Vagina (tissue), 2 donors: ENCODE measurements around the gene LASP1NB.

ENCODE experiments used
- DNase-seq, 2 donors: peaks; one replicate each; pipeline ENCODE4 v3.0.0-alpha.2; 2017; ENCODE audit errors: extremely low spot score in 2 of 2
- H3K27ac ChIP-seq: fragments of 200-600 bp; sonication (generic); one replicate; pipeline ENCODE4 v1.5.1; 2019
- H3K27me3 ChIP-seq: fragments of 200-600 bp; sonication (generic); one replicate; pipeline ENCODE4 v1.5.1; 2019
- H3K36me3 ChIP-seq, 2 donors: fragments of 200-600 bp; sonication (generic); one replicate each; pipeline ENCODE4 v1.5.1; 2017 to 2019
- H3K4me1 ChIP-seq: fragments of 200-600 bp; sonication (generic); one replicate; pipeline ENCODE4 v1.5.1; 2019
- H3K4me3 ChIP-seq, 2 donors: fragments of 200-600 bp; sonication (generic); 1 replicate in 1 of 2; 2 replicates in 1 of 2; pipeline ENCODE4 v1.5.1; 2016 to 2019
- H3K9me3 ChIP-seq: fragments of 200-600 bp; sonication (generic); one replicate; pipeline ENCODE4 v1.5.1; 2019
- CTCF ChIP-seq, 3 experiments: fragments of 450-650 bp in 2 of 3; fragments of 200-600 bp in 1 of 3; sonication (generic) in 1 of 3; IDR thresholded peaks; one replicate each; pipeline ENCODE4 v1.5.1; 2017 to 2019; ENCODE audit warnings: antibody characterized with exemption in 3 of 3, mild to moderate bottlenecking in 2 of 3, moderate library complexity in 2 of 3
- POLR2A ChIP-seq, 2 donors: fragments of 450-650 bp; IDR thresholded peaks; one replicate each; pipeline ENCODE4 v1.6.1; 2017; ENCODE audit warnings: antibody characterized with exemption in 2 of 2, mild to moderate bottlenecking in 2 of 2, moderate library complexity in 2 of 2
- POLR2AphosphoS5 ChIP-seq, 2 donors: sonication (generic); formaldehyde crosslinking; IDR thresholded peaks; one replicate each; pipeline ENCODE4 v1.9.0; 2017; ENCODE audit warnings: antibody characterized with exemption in 2 of 2, mild to moderate bottlenecking in 2 of 2, low read depth in 1 of 2; ENCODE audit not compliant: insufficient read depth in 1 of 2
- intact Hi-C: fragments of 100-400 bp; cut with DNase I; formaldehyde crosslinking; loops from one replicate; pipeline ENCODE4 v1.15.1; 2023

LASP1NB gene

DNA sequence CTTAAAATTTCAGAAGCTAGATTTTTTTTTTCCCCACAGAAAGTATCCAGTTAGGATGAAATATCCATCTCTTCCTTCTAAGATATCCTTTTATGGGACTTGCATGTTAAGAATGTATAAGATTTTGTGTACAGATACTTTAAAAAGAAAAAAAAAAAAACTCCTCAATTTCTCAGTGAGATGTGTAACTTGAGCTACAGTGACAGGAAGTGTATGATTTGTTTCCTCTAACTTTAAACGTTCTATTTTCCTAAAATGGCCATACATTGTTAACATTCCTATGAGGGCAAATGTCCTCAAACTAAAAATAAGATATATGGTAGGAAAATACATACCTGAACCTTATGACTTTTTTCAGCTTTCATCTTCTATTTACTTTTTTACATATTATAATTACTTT lies 32.9 kb downstream of the LASP1NB start:
- intact Hi-C loops = no loop called here
- no peak for TF ChIP-seq POLR2A (IDR thresholded peaks at IDR 0.05)
- no peak for TF ChIP-seq POLR2AphosphoS5 (IDR thresholded peaks at IDR 0.05; ENCODE audit: insufficient read depth in 1 of 2, low read depth in 1 of 2)
- no peak for TF ChIP-seq CTCF (IDR thresholded peaks at IDR 0.05)
- no peaks in the 10 kb centered on the region for H3K27me3 ChIP-seq

DNA sequence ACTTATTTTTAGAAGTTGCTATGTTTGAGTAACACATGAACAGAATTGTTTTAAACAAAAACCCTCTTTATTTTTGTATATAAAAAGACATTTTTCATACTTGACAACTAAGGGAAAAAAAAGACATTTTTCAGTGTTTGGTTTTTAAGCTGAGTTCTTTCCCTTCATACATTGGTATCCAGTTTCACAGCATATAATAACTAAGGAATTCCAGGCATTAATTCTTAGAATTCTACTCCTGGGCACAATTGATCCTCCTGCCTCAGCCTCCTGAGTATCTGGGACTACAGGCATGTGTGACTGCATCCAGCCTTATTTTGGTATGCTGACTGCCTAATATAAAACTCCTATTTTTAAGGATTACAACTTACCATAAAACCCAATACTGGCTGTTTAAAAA lies 33.3 kb downstream of the LASP1NB start:
- H3K36me3 ChIP-seq = no peaks in the 10 kb centered on the region
- intact Hi-C loops = no loop called here
- no peaks in the 10 kb centered on the region for H3K4me1 ChIP-seq
- no peak for DNase-seq
- TF ChIP-seq POLR2AphosphoS5 (IDR thresholded peaks at IDR 0.05; ENCODE audit: insufficient read depth in 1 of 2, low read depth in 1 of 2) = no peak
- no peak for TF ChIP-seq CTCF (IDR thresholded peaks at IDR 0.05)
- no peak for TF ChIP-seq POLR2A (IDR thresholded peaks at IDR 0.05)
- no peak overlapping the region for H3K27ac ChIP-seq
- no peak overlapping the region for H3K4me3 ChIP-seq
- no peaks in the 10 kb centered on the region for H3K27me3 ChIP-seq
- H3K9me3 ChIP-seq = no peaks in the 10 kb centered on the region

More for the DNA sequence above, 32.9 kb downstream of the LASP1NB start:
- Histone ChIP-seq H3K4me1 (no peaks in the 10 kb centered on the region), H3K4me3 (no peak overlapping the region), H3K9me3 (no peaks in the 10 kb centered on the region), H3K36me3 (no peaks in the 10 kb centered on the region), H3K27ac (no peak overlapping the region)
- no peak for DNase-seq

- no peak for TF ChIP-seq POLR2A (IDR thresholded peaks at IDR 0.05)
- TF ChIP-seq CTCF (IDR thresholded peaks at IDR 0.05) = no peak
- no peak for TF ChIP-seq POLR2AphosphoS5 (IDR thresholded peaks at IDR 0.05; ENCODE audit: insufficient read depth in 1 of 2, low read depth in 1 of 2)
- Histone ChIP-seq H3K36me3 (no peaks in the 10 kb centered on the region), H3K27me3 (no peaks in the 10 kb centered on the region), H3K27ac (no peak overlapping the region), H3K9me3 (no peaks in the 10 kb centered on the region), H3K4me1 (no peaks in the 10 kb centered on the region), H3K4me3 (no peak overlapping the region)
- intact Hi-C loops = no loop called here
- no peak for DNase-seq
These were observed 34.1 kb downstream of the LASP1NB start for GRCh38 chr17:38959508-38959907.

DNA sequence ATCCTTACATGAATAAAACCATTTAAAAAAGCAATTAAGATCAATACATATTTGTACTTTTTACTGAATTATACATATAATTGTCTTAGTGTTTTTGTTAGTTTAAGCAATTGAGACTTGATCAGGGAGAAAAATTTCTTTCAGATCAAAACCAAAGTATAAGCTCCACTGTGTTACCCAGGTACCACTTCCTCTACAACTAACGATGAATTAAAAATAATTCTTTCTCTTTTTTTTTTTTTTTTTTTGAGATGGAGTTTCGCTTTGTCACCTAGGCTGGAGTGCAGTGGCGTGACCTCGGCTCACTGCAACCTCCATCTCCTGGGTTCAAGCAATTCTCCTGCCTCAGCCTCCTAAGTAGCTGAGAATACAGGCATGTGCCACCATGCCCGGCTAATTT lies 35.0 kb downstream of the LASP1NB start:
- intact Hi-C loops = no loop called here
- Histone ChIP-seq H3K36me3 (no peaks in the 10 kb centered on the region), H3K27me3 (no peaks in the 10 kb centered on the region), H3K4me1 (no peaks in the 10 kb centered on the region), H3K9me3 (no peaks in the 10 kb centered on the region), H3K27ac (no peak overlapping the region), H3K4me3 (no peak overlapping the region)
- DNase-seq = no peak
- TF ChIP-seq CTCF (IDR thresholded peaks at IDR 0.05) (no peak), POLR2A (IDR thresholded peaks at IDR 0.05) (no peak), POLR2AphosphoS5 (IDR thresholded peaks at IDR 0.05; ENCODE audit: insufficient read depth in 1 of 2, low read depth in 1 of 2) (no peak)

DNA sequence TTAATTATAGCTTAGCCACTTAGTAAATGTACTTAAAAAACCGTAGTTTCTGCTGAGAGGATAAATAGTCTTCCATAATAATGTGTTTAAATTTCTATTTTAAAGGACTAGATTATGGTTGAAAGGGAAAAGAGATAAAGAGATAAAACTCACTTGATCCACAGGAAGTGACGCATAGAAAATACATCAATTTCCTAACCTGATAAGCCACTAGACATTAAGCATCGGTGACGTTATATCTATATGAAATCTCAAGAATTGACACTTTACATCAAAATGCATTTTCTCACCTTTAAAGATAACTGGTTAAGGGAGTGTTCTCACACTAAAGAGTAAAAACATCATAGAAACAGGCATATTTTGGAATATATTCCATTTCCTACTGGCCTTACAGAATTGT lies 36.0 kb downstream of the LASP1NB start:
- Histone ChIP-seq H3K4me1 (no peaks in the 10 kb centered on the region), H3K27me3 (no peaks in the 10 kb centered on the region), H3K36me3 (no peaks in the 10 kb centered on the region), H3K4me3 (no peak overlapping the region), H3K27ac (no peak overlapping the region), H3K9me3 (no peaks in the 10 kb centered on the region)
- no peak for DNase-seq
- TF ChIP-seq CTCF (IDR thresholded peaks at IDR 0.05) = no peak
- no peak for TF ChIP-seq POLR2A (IDR thresholded peaks at IDR 0.05)
- no peak for TF ChIP-seq POLR2AphosphoS5 (IDR thresholded peaks at IDR 0.05; ENCODE audit: insufficient read depth in 1 of 2, low read depth in 1 of 2)
- intact Hi-C loops = no loop called here
